ENCODE measurements around the gene MACF1.

GRCh38 chr1:39466413-39467107, 262.1 kb downstream of the MACF1 start:
- TF ChIP-seq RAD21 (CRISPR knock-in tag; IDR thresholded peaks at IDR 0.05) (no peak), YY1 (IDR thresholded peaks at IDR 0.05; ENCODE audit: insufficient read depth, insufficient replicate concordance, low read depth, low read length) (no peak), DRAP1 (CRISPR knock-in tag; IDR thresholded peaks at IDR 0.05) (no peak), POLR2A (IDR thresholded peaks at IDR 0.05; ENCODE audit: insufficient read depth in 1 of 2, low read depth in 2 of 2, low read length in 2 of 2) (no peak), CTCF (CRISPR knock-in tag; IDR thresholded peaks at IDR 0.05) (no peak), ETV5 (CRISPR knock-in tag; IDR thresholded peaks at IDR 0.05; ENCODE audit: borderline replicate concordance) (no peak), ZNF24 (IDR thresholded peaks at IDR 0.05) (no peak), USF2 (IDR thresholded peaks at IDR 0.05; ENCODE audit: low read depth, low read length) (no peak), USF2 (CRISPR knock-in tag; IDR thresholded peaks at IDR 0.05; ENCODE audit: borderline replicate concordance) (no peak), NCOR1 (IDR thresholded peaks at IDR 0.05; ENCODE audit: borderline replicate concordance, low read length) (no peak), TARDBP (CRISPR knock-in tag; IDR thresholded peaks at IDR 0.05) (no peak), MYNN (CRISPR knock-in tag; IDR thresholded peaks at IDR 0.05; ENCODE audit: low read depth) (no peak)

Data from HepG2 (cell line).